GM18951 (cell line): ENCODE data around the gene CPEB1.

Experiments used
- POLR2A ChIP-seq: IDR thresholded peaks from 4 replicates; pipeline ENCODE4 v1.6.1; 2011; ENCODE audit warnings: mild to moderate bottlenecking; ENCODE audit not compliant: insufficient read length, insufficient read depth; ENCODE audit errors: extremely low read depth
- in situ Hi-C: fragments of 300-500 bp; cut with MboI; formaldehyde crosslinking; loops from one replicate; pipeline ENCODE4 v1.12.0; 2022; ENCODE audit warnings: low sequenced_read_pairs, mixed read lengths, inconsistent platforms; ENCODE audit not compliant: unreplicated experiment

CPEB1 gene

DNA sequence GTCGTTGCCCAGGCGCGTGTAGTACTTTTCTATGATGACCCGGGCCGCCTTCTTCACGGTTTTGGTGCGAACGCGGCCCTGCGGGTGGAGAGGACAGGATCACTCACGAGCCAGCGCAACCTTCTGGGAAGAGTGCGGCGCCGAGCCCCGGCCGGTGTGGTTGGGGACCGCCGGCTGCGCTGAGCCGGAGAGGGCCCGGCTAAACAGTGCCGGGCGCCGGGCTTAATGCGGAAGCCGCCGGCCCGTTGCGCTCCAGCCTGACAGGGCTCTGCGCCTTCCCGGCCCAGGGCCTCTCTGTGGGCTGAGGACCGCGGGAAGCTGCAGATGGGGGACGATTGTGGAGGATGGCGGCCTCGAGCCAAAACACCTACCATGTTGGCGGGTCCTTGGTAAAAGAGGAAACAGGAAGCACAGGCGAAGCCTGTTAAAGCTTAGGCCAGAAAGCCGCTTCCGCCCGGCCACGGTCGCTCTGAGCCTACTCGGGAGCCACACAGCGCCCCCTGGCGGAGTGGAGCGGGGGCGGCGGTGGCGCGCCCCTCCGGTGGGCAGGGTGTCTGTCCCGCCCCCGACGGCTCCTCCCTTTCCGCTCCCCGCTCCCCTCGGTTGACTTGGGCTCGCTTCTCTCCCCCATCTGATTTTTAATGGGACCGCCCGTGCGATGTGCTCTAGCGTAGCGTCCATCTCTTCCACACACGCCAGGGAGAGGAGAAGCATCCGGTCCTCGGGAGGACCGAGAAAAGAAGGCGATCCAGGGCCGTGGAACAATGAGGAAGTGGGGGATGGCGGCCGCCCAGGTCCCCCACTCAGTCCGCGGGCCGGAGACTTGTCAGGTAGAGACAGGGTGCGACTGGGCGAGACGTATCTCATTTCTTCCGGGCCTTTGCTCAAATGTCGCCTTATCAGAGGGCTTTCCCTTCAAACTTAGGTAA lies 106.8 kb downstream of the CPEB1 start, which contains the start of gene RPS17:
Gene RPS17 (minus strand): TSS at position 403 of the 929 bp plus-strand sequence. CDS start 29 bp downstream, at position 374.
- in situ Hi-C loops: no loop called here
- peak; percentile 98 for TF ChIP-seq POLR2A

DNA sequence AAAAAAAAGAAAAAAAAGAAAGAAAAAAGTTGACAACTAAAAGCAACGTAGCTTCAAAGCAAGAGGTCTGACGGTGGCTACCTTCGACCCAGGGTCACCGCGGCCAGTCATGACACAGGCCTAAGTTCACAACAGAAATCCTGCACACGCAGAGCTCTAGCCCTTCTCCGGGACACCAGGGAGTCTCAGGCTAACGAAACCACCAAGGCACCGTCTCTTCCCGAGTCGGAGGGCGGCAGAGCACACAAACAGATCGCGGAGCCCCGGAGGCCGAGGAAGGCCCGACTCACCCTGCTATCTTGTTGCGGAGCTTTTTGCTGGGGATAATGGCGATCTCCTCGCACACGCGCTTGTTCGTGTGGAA lies 107.5 kb downstream of the CPEB1 start:
- in situ Hi-C loops: loop anchor here (10.0 kb wide), 1 partner anchor 465 kb away; no protein-coding TSS in a partner anchor

GRCh38 chr15:82538961-82539690 lies 108.0 kb downstream of the CPEB1 start:
- no peak for TF ChIP-seq POLR2A
- in situ Hi-C loops: loop anchor here (10.0 kb wide), 1 partner anchor 466 kb away; no protein-coding TSS in a partner anchor

More for the DNA sequence above, 107.5 kb downstream of the CPEB1 start:
- TF ChIP-seq POLR2A: no peak

DNA sequence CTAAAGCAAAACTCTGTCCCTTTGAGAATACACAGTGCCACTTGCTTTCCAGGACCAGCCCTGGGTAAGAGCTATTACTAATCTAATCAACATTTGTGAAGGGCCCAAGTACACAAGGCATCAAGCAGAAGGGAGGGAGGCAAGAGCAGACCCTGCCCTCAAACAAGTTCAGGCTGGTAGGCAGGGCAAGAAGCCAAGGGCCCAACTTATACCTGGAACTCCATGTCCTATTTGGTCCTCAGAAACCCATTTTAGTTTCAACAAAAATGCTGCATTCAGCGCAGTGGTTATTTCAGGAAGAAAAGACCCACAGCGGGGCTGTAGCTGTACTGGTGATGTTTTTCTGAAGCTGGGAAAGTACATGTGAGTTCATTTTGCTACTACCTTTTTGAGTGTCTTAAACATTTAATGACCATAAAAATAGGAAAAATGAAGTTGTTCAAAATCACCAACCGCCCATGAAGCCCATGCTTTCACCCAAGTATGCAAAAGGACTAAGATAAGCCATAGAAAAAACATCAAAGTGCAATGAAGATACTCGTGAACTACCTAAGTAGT lies 109.7 kb downstream of the CPEB1 start:
- no peak for TF ChIP-seq POLR2A
- in situ Hi-C loops: loop anchor here (10.0 kb wide), 1 partner anchor 467 kb away; no protein-coding TSS in a partner anchor

GRCh38 chr15:82536409-82537350 lies 110.5 kb downstream of the CPEB1 start:
- in situ Hi-C loops: loop anchor here (10.0 kb wide), 1 partner anchor 468 kb away; no protein-coding TSS in a partner anchor
- TF ChIP-seq POLR2A: no peak

DNA sequence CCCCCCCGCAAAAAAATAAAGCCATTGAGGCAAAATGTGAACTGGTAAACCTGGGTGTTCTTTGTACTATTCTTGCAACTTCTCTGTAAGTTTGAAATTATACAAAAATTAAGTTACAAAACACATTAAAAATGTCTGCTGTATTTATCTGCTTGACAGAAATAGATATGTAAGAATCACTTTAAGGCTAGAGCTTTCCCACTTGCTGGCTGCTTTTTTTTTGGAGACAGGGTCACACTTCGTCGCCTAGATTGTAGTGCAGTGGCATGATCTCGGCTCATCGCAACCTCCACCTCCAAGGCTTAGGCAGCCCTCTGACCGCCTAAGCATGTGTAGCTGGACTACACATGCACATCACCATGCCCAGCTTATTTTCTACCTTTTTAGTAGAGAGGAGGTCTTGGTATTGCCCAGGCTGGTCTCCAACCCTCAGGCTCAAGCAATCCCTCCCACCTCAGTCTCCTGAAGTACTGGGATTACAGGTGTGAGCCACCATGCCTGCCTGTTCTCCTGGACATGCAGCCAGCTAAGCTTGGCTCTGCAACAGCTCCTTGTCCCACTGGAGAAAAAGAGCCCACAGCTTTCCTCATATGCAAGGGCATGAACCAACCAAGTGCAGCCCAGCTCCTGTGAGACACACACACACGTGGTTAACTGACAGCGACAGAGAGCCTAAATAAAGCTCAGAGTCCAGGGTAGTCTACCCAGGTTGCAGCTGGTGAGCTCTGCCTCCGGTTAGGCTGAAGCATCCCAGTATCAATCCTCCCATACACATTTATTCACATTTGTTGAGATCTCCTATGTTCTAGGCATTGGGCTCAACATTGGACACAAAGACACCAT lies 111.4 kb downstream of the CPEB1 start:
- in situ Hi-C loops: loop anchor here (10.0 kb wide), 1 partner anchor 469 kb away; no protein-coding TSS in a partner anchor
- TF ChIP-seq POLR2A: no peak

DNA sequence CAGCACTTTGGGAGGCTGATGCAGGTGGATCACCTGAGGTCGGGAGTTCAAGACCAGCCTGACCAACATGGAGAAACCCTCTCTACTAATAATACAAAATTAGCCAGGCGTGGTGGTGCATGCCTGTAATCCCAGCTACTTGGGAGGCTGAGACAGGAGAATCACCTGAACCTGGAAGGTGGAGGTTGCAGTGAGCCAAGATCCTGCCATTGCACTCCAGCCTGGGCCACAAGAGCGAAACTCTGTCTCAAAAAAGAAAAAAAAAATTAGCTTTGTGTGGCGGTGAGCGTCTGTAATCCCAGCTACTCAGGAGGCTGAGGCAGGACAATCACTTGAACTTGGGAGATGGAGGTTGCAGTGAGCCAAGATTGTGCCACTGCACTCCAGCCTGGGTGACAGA lies 112.0 kb downstream of the CPEB1 start:
- in situ Hi-C loops: loop anchor here (10.0 kb wide), 1 partner anchor 470 kb away; no protein-coding TSS in a partner anchor

DNA sequence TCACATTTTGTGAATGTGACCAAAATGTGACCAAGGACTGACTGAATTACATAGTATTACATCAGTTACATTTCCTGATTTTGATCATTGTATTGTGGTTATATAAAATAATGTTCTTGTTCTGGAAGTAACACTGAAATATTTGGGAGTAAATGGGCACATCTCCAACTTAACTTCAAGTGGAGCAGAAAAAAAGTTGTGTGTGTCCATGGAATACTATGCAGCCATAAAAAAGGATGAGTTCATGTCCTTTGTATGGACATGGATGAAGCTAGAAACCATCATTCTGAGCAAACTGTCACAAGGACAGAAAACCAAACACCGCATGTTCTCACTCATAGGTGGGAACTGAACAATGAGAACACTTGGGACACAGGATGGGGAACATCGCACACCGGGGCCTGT lies 112.7 kb downstream of the CPEB1 start:
- in situ Hi-C loops: loop anchor here (10.0 kb wide), 1 partner anchor 470 kb away; no protein-coding TSS in a partner anchor

DNA sequence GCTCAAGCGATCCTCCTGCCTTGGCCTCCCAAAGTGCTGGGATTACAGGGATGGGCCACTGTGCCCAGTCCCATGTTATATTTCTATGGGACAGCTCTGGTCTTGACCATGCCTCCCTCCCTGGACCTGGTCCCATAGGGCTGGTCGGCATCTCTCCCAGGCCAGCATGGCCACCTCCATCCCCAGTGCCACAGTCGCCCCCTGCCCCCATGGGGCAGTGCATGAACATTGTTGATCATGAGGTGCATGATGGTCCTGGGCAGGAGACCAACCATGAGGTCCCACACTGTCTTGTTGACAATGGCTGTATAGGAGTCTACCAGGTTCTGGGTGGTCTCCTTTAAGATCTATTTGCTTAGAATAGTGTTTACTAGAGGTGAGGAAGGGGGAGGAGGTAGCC lies 113.4 kb downstream of the CPEB1 start:
- TF ChIP-seq POLR2A: no peak
- in situ Hi-C loops: loop anchor here (10.0 kb wide), 1 partner anchor 471 kb away; no protein-coding TSS in a partner anchor

DNA sequence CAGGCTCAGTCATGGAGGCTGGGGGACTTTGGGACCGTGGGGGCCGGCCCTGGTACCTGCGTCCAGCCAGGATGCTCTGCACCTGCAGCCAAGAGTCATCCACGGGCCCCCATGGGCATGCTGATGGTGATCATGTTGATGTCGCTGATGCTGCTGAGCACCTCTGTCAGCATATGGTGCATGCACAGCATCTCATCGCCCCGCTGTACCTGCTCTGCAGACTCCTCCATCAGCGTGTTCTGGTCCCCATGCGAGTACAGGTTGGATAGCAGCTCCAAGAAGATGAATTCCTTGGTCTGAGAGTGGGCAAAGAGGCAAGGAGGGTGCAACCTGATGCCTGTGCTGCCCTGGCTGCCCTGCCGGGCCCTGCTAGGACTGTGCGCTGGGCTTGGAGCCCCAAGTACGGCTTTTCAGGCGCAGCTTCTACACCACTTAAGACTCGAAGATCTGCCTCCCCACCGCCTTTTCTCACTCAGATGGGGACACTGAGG lies 114.1 kb downstream of the CPEB1 start:
- TF ChIP-seq POLR2A: no peak
- in situ Hi-C loops: loop anchor here (10.0 kb wide), 1 partner anchor 472 kb away; no protein-coding TSS in a partner anchor

DNA sequence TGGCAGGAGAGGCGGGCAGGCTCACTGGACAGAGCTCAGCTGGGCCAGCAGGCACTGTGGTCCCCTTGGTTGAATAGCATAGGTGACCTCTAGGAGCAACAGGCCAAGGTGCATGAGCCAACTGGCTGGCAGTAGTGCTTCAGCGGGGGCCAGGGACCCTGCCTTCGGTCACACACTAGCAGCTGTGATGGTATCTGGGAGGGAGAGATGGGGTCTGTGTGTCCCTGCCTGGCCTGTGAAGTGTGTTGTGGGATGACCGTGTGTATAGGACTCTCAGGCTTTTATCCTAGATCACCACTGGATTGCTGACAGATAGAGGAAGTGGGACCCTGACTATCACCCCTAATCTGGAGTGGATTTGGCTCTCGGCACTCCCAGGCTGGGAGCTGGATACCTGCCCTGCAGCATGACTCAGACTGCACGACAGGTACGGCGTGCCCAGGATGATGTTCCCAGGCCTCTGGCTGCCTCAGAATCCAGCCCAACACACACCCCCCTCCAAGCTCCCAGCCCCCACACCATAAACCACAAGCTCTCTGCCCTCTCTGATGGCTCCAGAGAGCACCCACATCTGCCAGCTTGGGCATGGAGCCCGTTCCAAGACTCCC lies 114.7 kb downstream of the CPEB1 start:
- in situ Hi-C loops: loop anchor here (10.0 kb wide), 1 partner anchor 472 kb away; no protein-coding TSS in a partner anchor
- no peak for TF ChIP-seq POLR2A
